RWPE2 (cell line): ENCODE measurements around the gene ANO6.

ENCODE experiments used
- ATAC-seq: fragments of 200-7000 bp; cut with Tn5 transposase; 3 replicates; pipeline ENCODE4 v1.9.1; 2021; ENCODE audit warnings: low read depth
- DNase-seq: peaks from one replicate; pipeline ENCODE4 v3.0.0-alpha.2; 2020; ENCODE audit warnings: low spot score
- H3K27ac ChIP-seq: fragments of 450-650 bp; 2 replicates; pipeline ENCODE4 v1.5.1; 2017; ENCODE audit warnings: mild to moderate bottlenecking; ENCODE audit not compliant: poor library complexity, severe bottlenecking
- H3K27me3 ChIP-seq: fragments of 250-450 bp; sonication (Bioruptor Pico); 2 replicates; pipeline ENCODE4 v1.5.1; 2021; ENCODE audit warnings: mild to moderate bottlenecking, moderate library complexity; ENCODE audit not compliant: insufficient read depth, poor library complexity, severe bottlenecking
- H3K36me3 ChIP-seq: fragments of 250-450 bp; sonication (Bioruptor Pico); 2 replicates; pipeline ENCODE4 v1.5.1; 2020; ENCODE audit warnings: low read depth, mild to moderate bottlenecking, moderate library complexity
- H3K4me1 ChIP-seq: fragments of 250-450 bp; sonication (Bioruptor Pico); 2 replicates; pipeline ENCODE4 v1.5.1; 2021; ENCODE audit warnings: mild to moderate bottlenecking, moderate library complexity; ENCODE audit not compliant: insufficient read depth, poor library complexity, severe bottlenecking
- H3K4me3 ChIP-seq: fragments of 250-450 bp; sonication (Bioruptor Pico); 2 replicates; pipeline ENCODE4 v1.5.1; 2021; ENCODE audit warnings: mild to moderate bottlenecking, moderate library complexity; ENCODE audit not compliant: severe bottlenecking
- H3K9me3 ChIP-seq: fragments of 250-450 bp; sonication (Bioruptor Pico); 2 replicates; pipeline ENCODE4 v1.5.1; 2021; ENCODE audit warnings: mild to moderate bottlenecking, moderate library complexity; ENCODE audit not compliant: severe bottlenecking
- TF ChIP-seq, protein P1 (sequence below): fragments of 450-650 bp; IDR thresholded peaks from one replicate; pipeline ENCODE4 v1.5.1; 2017; ENCODE audit warnings: mild to moderate bottlenecking, moderate library complexity; ENCODE audit not compliant: poor library complexity, severe bottlenecking

Gene ANO6

DNA sequence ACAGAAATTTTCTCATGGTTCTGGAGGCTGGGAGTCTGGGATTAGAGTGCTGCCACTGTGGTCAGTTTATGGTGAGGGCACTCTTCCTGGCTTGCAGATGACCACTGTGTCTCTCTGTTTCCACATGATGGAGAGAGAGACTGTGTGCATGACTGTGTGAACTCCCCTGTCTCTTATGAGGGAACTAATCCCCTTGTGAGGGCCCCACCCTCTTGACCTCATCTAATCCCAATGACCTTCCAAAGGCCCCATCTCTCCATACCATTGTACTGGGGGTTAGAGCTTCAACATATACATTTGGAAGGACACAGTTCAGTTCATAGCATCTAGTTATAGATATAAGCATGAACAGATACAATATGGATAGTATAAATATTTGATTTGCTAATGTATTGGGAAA is 31.7 kb downstream of the ANO6 start:
- Histone ChIP-seq H3K9me3 (no peaks in the 10 kb centered on the region), H3K27me3 (no peaks in the 10 kb centered on the region), H3K4me3 (no peak overlapping the region), H3K4me1 (peaks cover 4% of the 10 kb centered on the region), H3K27ac (no peak overlapping the region), H3K36me3 (no peaks in the 10 kb centered on the region)
- TF ChIP-seq, protein P1, sequence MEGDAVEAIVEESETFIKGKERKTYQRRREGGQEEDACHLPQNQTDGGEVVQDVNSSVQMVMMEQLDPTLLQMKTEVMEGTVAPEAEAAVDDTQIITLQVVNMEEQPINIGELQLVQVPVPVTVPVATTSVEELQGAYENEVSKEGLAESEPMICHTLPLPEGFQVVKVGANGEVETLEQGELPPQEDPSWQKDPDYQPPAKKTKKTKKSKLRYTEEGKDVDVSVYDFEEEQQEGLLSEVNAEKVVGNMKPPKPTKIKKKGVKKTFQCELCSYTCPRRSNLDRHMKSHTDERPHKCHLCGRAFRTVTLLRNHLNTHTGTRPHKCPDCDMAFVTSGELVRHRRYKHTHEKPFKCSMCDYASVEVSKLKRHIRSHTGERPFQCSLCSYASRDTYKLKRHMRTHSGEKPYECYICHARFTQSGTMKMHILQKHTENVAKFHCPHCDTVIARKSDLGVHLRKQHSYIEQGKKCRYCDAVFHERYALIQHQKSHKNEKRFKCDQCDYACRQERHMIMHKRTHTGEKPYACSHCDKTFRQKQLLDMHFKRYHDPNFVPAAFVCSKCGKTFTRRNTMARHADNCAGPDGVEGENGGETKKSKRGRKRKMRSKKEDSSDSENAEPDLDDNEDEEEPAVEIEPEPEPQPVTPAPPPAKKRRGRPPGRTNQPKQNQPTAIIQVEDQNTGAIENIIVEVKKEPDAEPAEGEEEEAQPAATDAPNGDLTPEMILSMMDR = no peak
- DNase-seq = no peak
- no peak for ATAC-seq

DNA sequence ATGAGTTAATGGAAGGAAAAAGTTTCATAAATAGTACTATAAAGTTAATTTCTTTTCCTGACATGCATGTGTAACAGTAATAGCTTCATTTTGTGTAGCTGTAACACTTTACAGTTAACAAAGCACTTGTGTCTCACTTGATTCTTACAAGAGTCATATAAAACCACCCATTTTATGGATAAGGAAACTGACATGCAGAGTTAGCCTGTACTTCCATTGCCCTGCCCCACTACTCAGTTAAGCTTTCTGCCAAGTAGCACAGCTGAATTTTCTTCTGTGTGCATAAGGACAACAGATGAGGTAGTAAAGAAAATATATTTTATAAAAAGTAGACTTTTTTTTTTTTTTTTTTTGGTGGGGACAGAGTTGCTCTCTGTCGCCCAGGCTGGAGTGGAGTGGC is 32.2 kb downstream of the ANO6 start:
- DNase-seq (no peak), ATAC-seq (no peak)
- H3K9me3 ChIP-seq = no peaks in the 10 kb centered on the region
- no peaks in the 10 kb centered on the region for H3K27me3 ChIP-seq
- no peak overlapping the region for H3K27ac ChIP-seq
- no peak overlapping the region for H3K4me3 ChIP-seq
- H3K4me1 ChIP-seq = peaks cover 4% of the 10 kb centered on the region
- H3K36me3 ChIP-seq = 0 out of 2 replicates have a peak, but pooled peaks cover 3% of the 10 kb centered on the region
- TF ChIP-seq, protein P1 = no peak

DNA sequence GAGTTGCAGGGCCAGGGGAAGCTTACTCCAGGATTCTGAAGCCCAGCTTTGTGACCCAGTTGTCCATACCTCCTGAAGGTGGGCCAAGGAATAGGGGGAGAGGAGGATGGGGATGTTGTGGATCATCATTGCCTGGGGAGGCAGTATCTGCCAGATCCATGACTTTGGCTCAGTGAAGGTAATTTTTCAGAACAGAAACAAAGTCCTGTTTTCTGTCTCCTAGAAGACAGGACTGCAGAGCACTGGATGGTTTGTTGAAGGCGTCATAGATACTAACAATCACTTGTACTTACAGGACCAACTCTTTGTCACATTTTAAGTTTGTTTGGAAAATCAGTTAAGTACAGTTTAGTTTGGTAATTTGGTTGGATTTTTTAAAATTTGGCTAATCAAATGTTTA is 38.4 kb downstream of the ANO6 start:
- H3K36me3 ChIP-seq = 0 out of 2 replicates have a peak, but pooled peaks cover 11% of the 10 kb centered on the region
- peaks cover 11% of the 10 kb centered on the region for H3K4me1 ChIP-seq
- H3K27me3 ChIP-seq = no peaks in the 10 kb centered on the region
- H3K9me3 ChIP-seq = no peaks in the 10 kb centered on the region
- H3K4me3 ChIP-seq = no peak overlapping the region
- DNase-seq (no peak), ATAC-seq (no peak)
- TF ChIP-seq, protein P1 = no peak
- no peak overlapping the region for H3K27ac ChIP-seq

DNA sequence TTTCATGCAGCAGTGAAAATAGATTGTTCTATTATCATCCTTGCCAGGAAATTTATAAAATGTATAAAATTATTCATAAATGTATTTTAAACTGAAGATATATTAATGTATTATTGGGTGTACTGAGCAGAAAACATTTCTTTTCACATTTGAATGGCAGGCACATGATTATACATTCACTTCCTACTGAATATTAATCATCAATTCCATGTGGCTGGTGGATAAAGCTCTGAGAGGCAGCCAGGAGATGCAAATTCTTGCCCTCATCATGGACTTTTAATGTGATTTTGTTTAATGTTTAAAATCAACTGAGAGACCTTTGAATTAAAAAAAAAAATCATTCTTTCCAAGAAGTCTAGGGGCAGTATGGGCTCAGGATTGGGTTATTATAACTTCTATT is 40.8 kb downstream of the ANO6 start:
- Histone ChIP-seq H3K4me3 (no peak overlapping the region), H3K4me1 (peaks cover 24% of the 10 kb centered on the region), H3K27ac (no peak overlapping the region), H3K9me3 (no peaks in the 10 kb centered on the region), H3K27me3 (no peaks in the 10 kb centered on the region), H3K36me3 (0 out of 2 replicates have a peak, but pooled peaks cover 11% of the 10 kb centered on the region)
- TF ChIP-seq, protein P1 = no peak
- ATAC-seq (no peak), DNase-seq (no peak)

DNA sequence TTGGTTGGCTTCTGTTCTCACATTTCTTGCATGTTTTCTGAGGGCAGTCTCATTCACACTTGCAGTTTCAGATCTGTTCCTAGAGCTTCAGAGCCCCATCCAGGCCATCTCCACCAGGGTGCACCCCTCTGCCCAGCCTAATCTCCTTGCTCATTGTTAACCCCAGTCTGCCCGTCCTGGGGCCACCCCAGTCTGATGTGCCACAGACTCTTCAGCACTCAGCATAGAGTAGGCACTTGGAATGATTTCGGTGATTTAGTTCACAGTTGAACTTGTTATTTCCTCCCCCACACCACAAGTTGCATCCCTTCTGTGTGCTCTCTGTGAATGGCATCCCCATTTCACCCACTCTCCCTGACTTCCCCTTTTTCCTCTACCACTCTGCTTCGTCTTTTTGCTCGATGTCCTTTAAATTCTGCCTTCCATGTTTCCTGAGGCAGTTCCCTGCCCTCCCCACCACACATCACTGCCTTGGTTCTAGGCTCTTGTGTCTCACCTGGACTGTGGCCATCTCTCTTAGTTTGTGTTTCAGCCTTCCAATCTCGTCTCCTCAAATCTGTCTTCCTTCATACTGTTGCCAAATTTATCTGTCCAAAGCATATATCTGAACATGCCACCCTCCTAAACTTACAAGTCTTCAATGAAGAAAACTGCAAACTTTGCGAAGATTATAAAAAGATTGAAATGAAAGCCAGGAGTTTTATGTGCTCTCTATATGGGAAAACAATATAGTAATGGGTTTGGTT is 41.5 kb downstream of the ANO6 start:
- H3K9me3 ChIP-seq = no peaks in the 10 kb centered on the region
- H3K27ac ChIP-seq = no peak overlapping the region
- no peak for DNase-seq
- peaks cover 24% of the 10 kb centered on the region for H3K4me1 ChIP-seq
- no peaks in the 10 kb centered on the region for H3K27me3 ChIP-seq
- TF ChIP-seq, protein P1 = no peak
- no peak overlapping the region for H3K4me3 ChIP-seq
- ATAC-seq = no peak
- 0 out of 2 replicates have a peak, but pooled peaks cover 11% of the 10 kb centered on the region for H3K36me3 ChIP-seq
